Measurements from ENCODE around the gene BEAN1. TPM values are rescaled to one million over a fixed set of nuclear protein-coding genes. Genes with fewer than 3 reads are reported as not detected.

The BEAN1 gene
- total RNA-seq, 1 experiment from 2014 or later = 1.9 TPM

Other genes with a start within 250 kb of the BEAN1 start
- gene CDH5, start 60.6 kb upstream of the BEAN1 start, total RNA-seq (2014; rRNA removed) = not detected in 2 replicates
- 8.3 and 14.1 TPM in 2 replicates for gene TK2, start 122.8 kb downstream of the BEAN1 start, total RNA-seq (2014; rRNA removed)
- 47.9 and 49.7 TPM in 2 replicates for gene CKLF, start 125.3 kb downstream of the BEAN1 start, total RNA-seq (2014; rRNA removed)
- gene CMTM1, start 139.1 kb downstream of the BEAN1 start, total RNA-seq (2014; rRNA removed) = 0.92 and 1.4 TPM in 2 replicates
- gene CMTM2, start 152.2 kb downstream of the BEAN1 start, total RNA-seq (2014; rRNA removed) = not detected in 2 replicates
- gene CMTM3, start 177.4 kb downstream of the BEAN1 start, total RNA-seq (2014; rRNA removed) = 6.4 and 9.5 TPM in 2 replicates

Measured in PC-3 (cell line).